Stimulated activated CD4-positive, alpha-beta T cell treated with anti-CD3 and anti-CD28 coated beads, Interleukin-15, amount 100 ng/mL, for 24 hours (primary cell): Measurements from ENCODE around the gene PTPRM.

Experiments used
- DNase-seq: peaks from one replicate; pipeline ENCODE4 v3.0.0-alpha.2; 2020

PTPRM gene

GRCh38 chr18:7677424-7677823 is 110.3 kb downstream of the PTPRM start:
- DNase-seq = no peak

- DNase-seq = no peak
Measured at GRCh38 chr18:7678389-7678788, 111.3 kb downstream of the PTPRM start.

- DNase-seq = no peak
Measured at GRCh38 chr18:7678801-7679200, 111.7 kb downstream of the PTPRM start.

- no peak for DNase-seq
Measured at GRCh38 chr18:7681298-7681697, 114.2 kb downstream of the PTPRM start.

GRCh38 chr18:7682321-7682720 is 115.2 kb downstream of the PTPRM start:
- no peak for DNase-seq

- DNase-seq = no peak
Measured at GRCh38 chr18:7683753-7684152, 116.6 kb downstream of the PTPRM start.

- DNase-seq = no peak
Measured at GRCh38 chr18:7684357-7684756, 117.2 kb downstream of the PTPRM start.

- DNase-seq = no peak
Measured at GRCh38 chr18:7684966-7685365, 117.8 kb downstream of the PTPRM start.

- no peak for DNase-seq
Measured at GRCh38 chr18:7686278-7686677, 119.2 kb downstream of the PTPRM start.

GRCh38 chr18:7688580-7688979 is 121.5 kb downstream of the PTPRM start:
- DNase-seq = no peak

GRCh38 chr18:7691206-7691605 is 124.1 kb downstream of the PTPRM start:
- DNase-seq = no peak

- no peak for DNase-seq
Measured at GRCh38 chr18:7696780-7697179, 129.7 kb downstream of the PTPRM start.

- no peak for DNase-seq
Measured at GRCh38 chr18:7697306-7697705, 130.2 kb downstream of the PTPRM start.

GRCh38 chr18:7711495-7711894 is 144.4 kb downstream of the PTPRM start:
- no peak for DNase-seq

GRCh38 chr18:7720395-7720794 is 153.3 kb downstream of the PTPRM start:
- no peak for DNase-seq

- no peak for DNase-seq
Measured at GRCh38 chr18:7721532-7721931, 154.4 kb downstream of the PTPRM start.

GRCh38 chr18:7722955-7723354 is 155.8 kb downstream of the PTPRM start:
- DNase-seq = no peak

GRCh38 chr18:7723558-7723957 is 156.4 kb downstream of the PTPRM start:
- DNase-seq = no peak

GRCh38 chr18:7725473-7725872 is 158.4 kb downstream of the PTPRM start:
- DNase-seq = no peak

GRCh38 chr18:7725897-7726296 is 158.8 kb downstream of the PTPRM start:
- no peak for DNase-seq

- no peak for DNase-seq
Measured at GRCh38 chr18:7726522-7726921, 159.4 kb downstream of the PTPRM start.

- DNase-seq = no peak
Measured at GRCh38 chr18:7727361-7728076, 160.4 kb downstream of the PTPRM start.

- DNase-seq = no peak
Measured at GRCh38 chr18:7728297-7728696, 161.2 kb downstream of the PTPRM start.

GRCh38 chr18:7729868-7730267 is 162.8 kb downstream of the PTPRM start:
- no peak for DNase-seq

- no peak for DNase-seq
Measured at GRCh38 chr18:7730682-7731081, 163.6 kb downstream of the PTPRM start.
